Activated CD8-positive, alpha-beta memory T cell treated with anti-CD3 and anti-CD28 coated beads for 24 hours (primary cell): ENCODE measurements around the gene BPIFB4.
A peak's percentile ranks its signal among the peaks of the same experiment; 100 is the strongest.
"Not testable (repeated sequence)": the region's sequence is repeated elsewhere in the genome, so short reads cannot be mapped to it uniquely, and the experiment has no call there.

Experiments used
- DNase-seq: peaks from one replicate; pipeline ENCODE4 v3.0.0-alpha.2; 2020

The BPIFB4 gene

DNA sequence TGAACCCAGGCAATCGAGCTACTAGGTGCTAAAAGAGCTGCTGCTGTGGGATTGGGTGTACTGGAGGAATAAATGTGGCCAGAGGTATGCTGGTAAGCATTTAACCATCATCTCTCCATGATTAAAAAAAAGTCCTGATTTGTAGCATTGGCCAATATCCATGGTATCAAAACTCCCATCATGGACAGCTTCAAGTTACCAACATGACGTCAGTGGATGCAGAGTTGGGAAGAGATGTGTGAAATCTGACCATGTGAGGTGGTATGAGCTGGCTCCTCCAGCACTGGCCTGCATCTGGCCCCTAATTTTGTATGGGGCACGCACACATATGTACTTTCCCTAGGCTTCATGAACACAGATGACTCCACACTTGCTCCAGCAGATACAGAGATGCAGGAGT, 11.7 kb downstream of the BPIFB4 start:
- DNase-seq: no peak

DNA sequence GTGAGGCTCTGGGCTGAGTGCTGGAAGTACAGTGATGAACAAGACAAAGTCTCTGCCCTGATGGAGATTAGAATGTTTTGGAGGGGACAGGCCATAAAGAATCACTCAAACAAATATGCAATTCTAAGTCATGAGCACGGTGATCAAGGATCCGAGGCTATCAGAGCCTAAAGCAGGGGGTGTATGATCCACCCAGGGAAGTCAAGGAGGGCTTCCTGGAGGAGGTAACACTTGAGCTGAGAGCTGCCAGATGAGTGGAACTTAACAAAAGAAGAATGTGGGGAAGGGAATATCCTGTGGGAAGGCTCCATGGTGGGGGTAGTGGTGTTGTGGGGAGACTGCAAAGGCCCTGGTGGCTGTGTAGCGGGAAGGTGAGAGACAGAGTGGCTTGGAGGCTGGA, 12.2 kb downstream of the BPIFB4 start:
- no peak for DNase-seq

GRCh38 chr20:33092361-33092760, 12.9 kb downstream of the BPIFB4 start:
- no peak for DNase-seq

DNA sequence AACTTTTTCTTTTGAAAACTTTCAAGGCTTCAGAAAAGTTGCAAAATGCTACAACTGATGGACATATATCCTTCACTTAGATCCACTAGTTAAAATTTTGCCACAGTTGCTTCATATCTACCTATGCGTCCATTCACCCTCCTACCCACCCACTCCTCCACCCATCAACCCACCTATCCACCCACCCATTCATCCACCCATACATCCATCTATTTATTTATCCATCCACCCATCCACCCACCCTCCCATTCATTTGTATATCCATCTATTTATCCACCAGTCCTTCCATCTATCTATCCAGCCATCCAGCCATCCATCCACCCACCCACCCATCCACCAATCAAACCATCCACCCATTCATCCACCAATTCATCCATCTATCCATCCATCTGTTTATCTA, 13.6 kb downstream of the BPIFB4 start:
- no peak for DNase-seq

DNA sequence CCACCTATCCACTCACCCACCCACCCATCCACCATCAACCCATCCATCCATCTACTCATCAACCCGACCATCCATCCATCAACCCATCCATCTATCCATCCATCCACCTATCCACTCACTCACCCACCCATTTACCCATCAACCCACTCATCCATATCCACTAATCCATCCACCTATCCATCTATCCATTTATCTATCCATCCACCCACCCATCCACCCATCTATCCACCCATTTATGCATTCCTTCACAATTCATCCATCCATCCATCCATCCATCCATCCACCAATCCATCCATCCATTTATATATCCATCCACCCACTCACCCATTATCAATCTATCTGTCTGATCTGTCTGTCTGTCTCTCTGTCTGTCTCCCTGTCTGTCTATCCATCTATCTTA, 14.1 kb downstream of the BPIFB4 start:
- no peak for DNase-seq

GRCh38 chr20:33095249-33095648, 15.8 kb downstream of the BPIFB4 start:
- no peak for DNase-seq

DNA sequence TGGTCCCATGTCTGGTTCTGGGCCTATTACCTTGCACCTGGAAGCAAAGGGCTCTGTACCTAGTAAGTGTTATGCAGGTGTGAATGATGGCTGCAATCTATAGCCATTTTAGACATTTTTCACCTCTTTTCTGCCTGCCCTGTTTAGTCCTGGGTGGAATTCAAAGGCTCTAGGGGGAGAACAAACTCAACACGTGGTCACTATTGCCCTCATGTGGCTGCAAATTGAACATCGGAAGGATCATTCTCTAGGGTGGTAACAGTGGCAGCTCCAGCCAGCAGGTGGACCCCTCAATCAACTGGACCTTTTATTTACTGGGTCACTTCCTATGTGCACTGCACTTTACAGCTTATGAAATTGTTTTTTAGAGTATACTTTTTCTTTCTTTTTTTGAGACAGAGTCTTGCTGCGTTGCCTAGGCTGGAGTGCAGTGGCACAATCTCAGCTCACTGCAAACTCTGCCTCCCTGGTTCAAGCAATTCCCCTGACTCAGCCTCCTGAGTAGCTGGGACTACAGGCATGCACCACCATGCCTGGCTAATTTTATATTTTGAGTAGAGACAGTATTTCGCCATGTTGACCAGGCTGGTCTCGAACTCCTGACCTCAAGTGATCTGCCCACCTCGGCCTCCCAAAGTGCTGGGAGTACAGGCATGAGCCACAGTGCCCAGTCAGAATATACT, 16.6 kb downstream of the BPIFB4 start:
- peak; percentile 62 for DNase-seq

DNA sequence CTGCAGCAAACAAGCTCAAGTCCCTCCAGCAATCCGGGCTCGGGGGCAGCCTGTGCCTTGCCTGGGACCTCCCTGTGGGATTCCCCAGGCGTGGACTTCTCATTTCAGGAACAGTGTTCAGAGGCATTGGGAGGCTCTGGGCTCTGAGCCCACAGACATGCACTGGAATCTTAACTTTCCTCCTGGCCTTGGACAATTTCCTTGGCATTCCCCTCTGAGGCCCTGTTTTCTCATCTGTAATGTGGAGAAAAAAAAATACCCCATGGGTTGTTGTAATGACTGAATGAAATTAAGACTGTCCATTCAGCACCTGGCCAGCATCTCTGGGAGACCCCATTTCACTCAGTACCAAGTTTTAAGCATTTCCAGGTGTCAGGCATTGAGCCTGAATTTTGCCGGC, 17.6 kb downstream of the BPIFB4 start:
- no peak for DNase-seq

GRCh38 chr20:33099843-33100538, 20.5 kb downstream of the BPIFB4 start:
- DNase-seq: no peak

DNA sequence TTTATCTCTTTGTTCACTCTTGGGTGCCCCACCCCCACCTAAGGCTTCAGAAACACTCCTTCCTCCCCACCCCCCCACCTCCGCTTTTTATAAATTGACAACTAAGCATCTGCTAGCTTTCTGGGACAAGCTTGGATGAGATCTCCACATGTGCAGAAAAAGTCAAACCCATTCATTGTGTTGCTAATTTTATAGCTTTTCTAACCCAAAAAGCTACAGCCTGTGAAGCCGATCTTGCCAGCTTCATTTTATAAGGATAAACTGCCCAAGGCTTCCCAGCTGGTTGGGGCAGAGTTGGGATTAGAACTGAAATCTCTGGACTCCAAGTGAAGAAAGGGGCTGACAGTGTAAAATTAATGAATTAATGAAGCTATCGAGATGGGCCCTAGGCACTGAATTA, 24.1 kb downstream of the BPIFB4 start:
- DNase-seq: no peak

DNA sequence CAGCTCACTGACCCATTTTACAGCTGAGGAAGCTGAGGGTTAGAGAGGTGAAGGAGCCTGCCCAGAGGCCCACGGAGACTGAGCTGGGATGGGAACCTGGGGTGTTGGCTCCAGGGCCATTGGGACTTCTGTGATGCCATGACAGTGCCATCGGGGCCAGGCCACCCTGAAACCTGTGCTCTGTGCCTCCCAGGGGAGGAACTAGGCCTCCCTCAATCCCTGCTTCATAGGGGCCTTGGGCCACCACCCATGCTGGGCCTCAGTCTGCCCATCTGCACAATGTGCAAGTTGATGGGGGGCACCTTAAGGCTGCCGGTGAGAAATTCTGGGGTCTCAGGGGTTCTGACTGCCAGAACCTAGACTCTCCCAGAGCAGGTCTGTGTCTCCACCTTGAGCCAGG, 24.9 kb downstream of the BPIFB4 start:
- DNase-seq: no peak

- no peak for DNase-seq
Observed at GRCh38 chr20:33105316-33105924, 26.0 kb downstream of the BPIFB4 start.

- DNase-seq: not testable (repeated sequence)
Observed at GRCh38 chr20:33106058-33106620, 26.7 kb downstream of the BPIFB4 start.

DNA sequence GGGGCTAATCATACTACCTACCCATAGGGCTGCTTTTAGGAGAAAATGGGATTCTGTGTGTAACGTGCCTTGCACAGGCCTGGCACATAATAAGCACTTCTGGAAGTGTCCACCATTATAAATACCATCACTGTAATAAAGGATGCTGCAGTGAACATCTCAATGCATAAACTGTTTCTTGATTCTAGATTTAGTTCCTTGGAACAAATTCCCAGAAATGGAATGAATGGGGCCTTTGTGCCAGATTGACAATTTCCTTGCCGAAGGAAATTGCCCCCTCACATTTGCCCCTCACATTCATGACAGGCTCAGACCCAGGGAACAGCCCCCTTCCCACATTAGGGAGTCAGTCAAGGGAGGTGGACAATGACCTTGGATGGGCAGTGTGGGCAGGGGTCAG, 29.2 kb downstream of the BPIFB4 start:
- no peak for DNase-seq

DNA sequence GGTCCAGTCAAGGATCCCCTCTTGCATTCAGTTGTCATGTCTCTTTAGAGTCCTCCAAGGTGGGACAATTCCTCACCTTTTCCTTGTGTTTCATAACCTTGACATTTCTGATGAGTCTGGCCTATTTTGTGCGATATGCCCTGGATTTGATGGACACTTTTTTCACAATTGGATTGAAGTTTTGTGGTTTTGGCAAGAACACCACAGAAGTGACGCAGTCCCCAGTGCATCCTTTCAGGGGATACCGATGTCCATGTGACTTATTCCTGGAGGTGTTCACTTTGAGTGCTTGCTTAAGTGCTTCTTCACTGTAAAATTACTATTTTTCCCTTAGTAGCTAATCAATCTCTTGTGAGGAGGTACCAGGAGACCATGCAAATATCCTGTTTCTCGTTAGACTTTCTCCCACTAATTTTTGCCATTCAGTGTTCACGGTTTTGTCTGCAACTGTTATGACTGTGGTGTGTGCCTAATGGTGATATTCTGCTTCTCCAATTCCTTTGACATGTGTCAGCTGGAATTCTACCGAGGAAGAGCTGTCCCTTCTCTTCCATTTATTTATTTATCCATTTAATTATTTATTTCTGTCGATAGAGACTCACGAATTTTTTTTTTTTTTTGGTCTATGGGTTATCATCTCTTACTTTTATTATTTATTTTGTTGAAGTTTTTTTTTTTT, 30.8 kb downstream of the BPIFB4 start:
- no peak for DNase-seq

GRCh38 chr20:33111306-33111705, 31.9 kb downstream of the BPIFB4 start:
- DNase-seq: no peak

DNA sequence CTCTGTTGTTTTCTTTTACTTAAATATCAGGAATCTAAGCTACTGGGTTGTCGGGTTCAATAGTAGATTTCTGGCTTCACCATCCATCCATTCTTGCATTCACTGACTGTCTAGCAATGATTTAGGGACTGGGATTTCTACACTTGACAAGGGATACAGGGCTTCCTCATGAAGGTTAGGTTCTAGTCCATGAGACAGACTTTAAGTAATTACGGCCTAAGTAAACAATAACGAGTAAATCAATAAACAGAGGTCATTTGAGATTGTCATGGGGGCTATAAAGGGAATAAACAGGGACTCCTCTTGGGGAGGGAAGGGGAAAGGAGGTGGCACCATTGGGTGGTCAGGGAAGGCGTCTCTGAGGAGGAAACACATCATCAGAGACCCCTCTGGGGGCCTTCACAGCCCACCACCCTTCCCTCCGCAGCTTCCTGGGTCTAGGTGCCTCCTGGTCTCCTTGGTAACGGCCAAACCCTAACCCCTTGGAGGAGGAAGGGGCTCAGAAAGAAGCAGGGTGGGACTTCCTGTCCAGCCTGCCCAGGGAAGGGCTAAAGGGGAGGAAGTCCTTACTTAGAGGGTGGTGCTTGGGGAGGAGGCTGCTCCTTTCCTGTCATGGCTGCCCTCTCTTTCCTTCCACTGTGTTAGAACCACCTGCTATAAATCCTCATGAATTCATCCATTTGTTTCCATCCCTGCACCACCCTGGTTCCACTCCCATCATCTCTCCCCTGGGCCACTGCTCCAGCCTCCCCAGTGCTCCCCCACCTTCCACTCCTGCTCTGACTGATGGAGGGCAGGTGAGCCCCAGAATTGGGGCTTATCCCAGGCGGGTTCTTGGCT, 33.3 kb downstream of the BPIFB4 start:
- DNase-seq: no peak

DNA sequence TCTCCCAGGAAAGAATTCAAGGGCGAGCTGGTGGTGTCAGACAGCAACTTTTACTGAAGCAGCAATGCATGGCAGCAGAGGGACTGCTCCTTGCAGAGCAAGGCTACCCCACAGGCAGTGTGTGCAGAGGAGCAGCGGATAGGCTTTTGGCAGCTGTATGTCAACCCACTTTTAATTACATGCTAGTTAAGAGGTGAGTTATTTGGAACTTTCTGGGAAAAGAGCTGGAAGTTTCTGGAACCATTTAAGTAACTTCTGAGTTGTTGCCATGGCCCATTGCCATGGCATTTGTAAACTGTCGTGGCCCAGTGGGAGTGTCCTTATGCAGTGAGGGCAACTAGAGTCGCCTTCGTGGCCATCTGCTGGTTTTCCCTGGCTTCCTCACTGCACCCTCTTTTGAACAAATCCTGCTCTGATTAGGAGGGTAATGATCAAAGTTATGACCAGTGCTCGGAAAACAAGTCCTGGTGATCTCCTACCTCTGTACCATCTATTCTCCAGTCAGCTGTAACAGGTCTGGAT, 34.0 kb downstream of the BPIFB4 start:
- no peak for DNase-seq

DNA sequence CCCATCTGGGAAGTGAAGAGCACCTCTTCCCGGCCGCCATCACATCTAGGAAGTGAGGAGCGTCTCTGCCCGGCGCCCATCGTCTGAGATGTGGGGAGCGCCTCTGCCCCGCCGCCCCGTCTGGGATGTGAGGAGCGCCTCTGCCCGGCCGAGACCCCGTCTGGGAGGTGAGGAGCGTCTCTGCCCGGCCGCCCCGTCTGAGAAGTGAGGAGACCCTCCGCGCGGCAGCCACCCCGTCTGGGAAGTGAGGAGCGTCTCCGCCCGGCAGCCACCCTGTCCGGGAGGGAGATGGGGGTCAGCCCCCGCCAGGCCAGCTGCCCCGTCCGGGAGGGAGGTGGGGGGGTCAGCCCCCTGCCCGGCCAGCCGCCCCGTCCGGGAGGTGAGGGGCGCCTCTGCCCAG, 36.1 kb downstream of the BPIFB4 start:
- DNase-seq: not testable (repeated sequence)

- DNase-seq: no peak
Observed at GRCh38 chr20:33119725-33120720, 40.6 kb downstream of the BPIFB4 start.

GRCh38 chr20:33120934-33121333, 41.5 kb downstream of the BPIFB4 start:
- DNase-seq: no peak
